ENCODE measurements around the gene PKM. TPM values are rescaled to one million over a fixed set of nuclear protein-coding genes. Genes with fewer than 3 reads are reported as not detected.
"Not testable (repeated sequence)": the region's sequence is repeated elsewhere in the genome, so short reads cannot be mapped to it uniquely, and the experiment has no call there.

Gene PKM
- total RNA-seq, 1 donor from 2014 or later: 2,583 TPM

- peak; percentile 56 for DNase-seq (ENCODE audit: low read depth)
Observed at GRCh38 chr15:72179950-72180581, 50.9 kb downstream of the PKM start.

- DNase-seq (ENCODE audit: low read depth): no peak
Observed at GRCh38 chr15:72178976-72179585, 51.9 kb downstream of the PKM start.

- DNase-seq (ENCODE audit: low read depth): no peak
Observed at GRCh38 chr15:72176743-72177142, 54.2 kb downstream of the PKM start.

- peak; percentile 38 for DNase-seq (ENCODE audit: low read depth)
Observed at GRCh38 chr15:72176159-72176558, 54.8 kb downstream of the PKM start.

- DNase-seq (ENCODE audit: low read depth): no peak
Observed at GRCh38 chr15:72175186-72176044, 55.6 kb downstream of the PKM start.

- DNase-seq (ENCODE audit: low read depth): no peak
Observed at GRCh38 chr15:72174551-72175165, 56.3 kb downstream of the PKM start.

GRCh38 chr15:72173864-72174550 is 57.0 kb downstream of the PKM start:
- no peak for DNase-seq (ENCODE audit: low read depth)

GRCh38 chr15:72173401-72173800 is 57.6 kb downstream of the PKM start:
- DNase-seq (ENCODE audit: low read depth): no peak

GRCh38 chr15:72172796-72173195 is 58.2 kb downstream of the PKM start:
- DNase-seq (ENCODE audit: low read depth): no peak

GRCh38 chr15:72171978-72172377 is 59.0 kb downstream of the PKM start:
- not testable (repeated sequence) for DNase-seq (ENCODE audit: low read depth)

- no peak for DNase-seq (ENCODE audit: low read depth)
Observed at GRCh38 chr15:72170691-72171090, 60.3 kb downstream of the PKM start.

- no peak for DNase-seq (ENCODE audit: low read depth)
Observed at GRCh38 chr15:72169921-72170611, 60.9 kb downstream of the PKM start.

- no peak for DNase-seq (ENCODE audit: low read depth)
Observed at GRCh38 chr15:72169236-72169920, 61.6 kb downstream of the PKM start.

GRCh38 chr15:72168808-72169190 is 62.2 kb downstream of the PKM start:
- no peak for DNase-seq (ENCODE audit: low read depth)

GRCh38 chr15:72168131-72168807 is 62.7 kb downstream of the PKM start:
- no peak for DNase-seq (ENCODE audit: low read depth)

GRCh38 chr15:72167445-72167844 is 63.5 kb downstream of the PKM start:
- no peak for DNase-seq (ENCODE audit: low read depth)

- DNase-seq (ENCODE audit: low read depth): no peak
Observed at GRCh38 chr15:72166716-72167417, 64.1 kb downstream of the PKM start.

- DNase-seq (ENCODE audit: low read depth): no peak
Observed at GRCh38 chr15:72163719-72164118, 67.3 kb downstream of the PKM start.

GRCh38 chr15:72162569-72162968 is 68.4 kb downstream of the PKM start:
- DNase-seq (ENCODE audit: low read depth): no peak

Measured in myocyte (in vitro differentiated cells).